DOHH2 (cell line): Measurements from ENCODE around the gene GABRG3.

Source experiments
- H3F3A ChIP-seq: fragments of 200-600 bp; sonication (generic), shearing (Covaris generic); 2 replicates; pipeline ENCODE4 v1.6.0; 2016; ENCODE audit warnings: antibody characterized with exemption, mild to moderate bottlenecking; ENCODE audit not compliant: control insufficient read depth, insufficient read depth
- H3K27ac ChIP-seq: fragments of 200-600 bp; sonication (generic); 2 replicates; pipeline ENCODE4 v1.5.1; 2014; ENCODE audit warnings: low read depth, mild to moderate bottlenecking, low read length, moderate library complexity
- H3K27me3 ChIP-seq: fragments of 200-600 bp; sonication (generic); 2 replicates; pipeline ENCODE4 v1.6.1; 2014; ENCODE audit warnings: mild to moderate bottlenecking, low read length, mixed read lengths; ENCODE audit not compliant: control insufficient read depth
- H3K36me3 ChIP-seq: fragments of 200-600 bp; sonication (generic); 2 replicates; pipeline ENCODE4 v1.6.1; 2014; ENCODE audit warnings: mild to moderate bottlenecking, low read length, moderate library complexity, mixed read lengths; ENCODE audit not compliant: control insufficient read depth
- H3K4me1 ChIP-seq: fragments of 200-600 bp; sonication (generic); 2 replicates; pipeline ENCODE4 v1.6.1; 2014; ENCODE audit warnings: mild to moderate bottlenecking, low read length, mixed read lengths; ENCODE audit not compliant: control insufficient read depth
- H3K4me2 ChIP-seq: fragments of 200-600 bp; sonication (generic); 2 replicates; pipeline ENCODE4 v1.6.0; 2014; ENCODE audit warnings: mild to moderate bottlenecking, low read length, moderate library complexity
- H3K4me3 ChIP-seq: fragments of 200-600 bp; sonication (generic); 2 replicates; pipeline ENCODE4 v1.5.1; 2014; ENCODE audit warnings: mild to moderate bottlenecking, low read length, mixed read lengths
- H3K79me2 ChIP-seq: fragments of 200-600 bp; sonication (generic); 2 replicates; pipeline ENCODE4 v1.6.1; 2014; ENCODE audit warnings: mild to moderate bottlenecking, low read length, mixed read lengths; ENCODE audit not compliant: control insufficient read depth
- H3K9me2 ChIP-seq: fragments of 200-600 bp; sonication (generic); replicated peaks from 2 replicates; pipeline ENCODE4 v1.6.1; 2014; ENCODE audit warnings: mild to moderate bottlenecking, low read length, mixed read lengths; ENCODE audit not compliant: control insufficient read depth
- H3K9me3 ChIP-seq: fragments of 200-600 bp; sonication (generic); 2 replicates; pipeline ENCODE4 v1.6.1; 2014; ENCODE audit warnings: antibody characterized with exemption, low read length, mixed read lengths; ENCODE audit not compliant: control insufficient read depth, insufficient read depth
- H4K20me1 ChIP-seq: fragments of 200-600 bp; sonication (generic); 2 replicates; pipeline ENCODE4 v1.6.0; 2014; ENCODE audit warnings: low read depth, mild to moderate bottlenecking, antibody characterized with exemption, low read length, moderate library complexity; ENCODE audit not compliant: control insufficient read depth, insufficient read depth
- CTCF ChIP-seq: fragments of 200-600 bp; sonication (generic); IDR thresholded peaks from one replicate; pipeline ENCODE4 v1.5.1; 2014; ENCODE audit warnings: antibody characterized with exemption, mild to moderate bottlenecking, low read depth, low read length; ENCODE audit not compliant: poor library complexity, severe bottlenecking
- EZH2phosphoT487 ChIP-seq: fragments of 200-600 bp; sonication (generic); IDR thresholded peaks from 2 replicates; pipeline ENCODE4 v1.6.1; 2017; ENCODE audit warnings: borderline replicate concordance, mild to moderate bottlenecking, antibody characterized with exemption, low read length, moderate library complexity, mixed read lengths

The GABRG3 gene

GRCh38 chr15:26941489-26941888, 29.5 kb upstream of the GABRG3 start:
- H3K4me1 ChIP-seq: no peaks in the 10 kb centered on the region
- H3K79me2 ChIP-seq: no peaks in the 10 kb centered on the region
- no peaks in the 10 kb centered on the region for H3K36me3 ChIP-seq
- H3K9me3 ChIP-seq: peaks cover 50% of the 10 kb centered on the region; the same call in 1 of the 2 replicates
- H4K20me1 ChIP-seq: no peaks in the 10 kb centered on the region
- TF ChIP-seq EZH2phosphoT487 (no peak), CTCF (no peak)
- no peak overlapping the region for H3K27ac ChIP-seq
- H3K9me2 ChIP-seq: no peaks in the 10 kb centered on the region
- H3K27me3 ChIP-seq: no peaks in the 10 kb centered on the region
- no peak overlapping the region for H3K4me3 ChIP-seq
- H3K4me2 ChIP-seq: no peak overlapping the region
- H3F3A ChIP-seq: no peaks in the 10 kb centered on the region

- TF ChIP-seq EZH2phosphoT487 (no peak), CTCF (no peak)
- Histone ChIP-seq H3K79me2 (no peaks in the 10 kb centered on the region), H3K4me3 (no peak overlapping the region), H3K27ac (no peak overlapping the region), H4K20me1 (no peaks in the 10 kb centered on the region), H3F3A (no peaks in the 10 kb centered on the region), H3K36me3 (no peaks in the 10 kb centered on the region), H3K27me3 (no peaks in the 10 kb centered on the region), H3K9me3 (peaks cover 44% of the 10 kb centered on the region; the same call in 1 of the 2 replicates), H3K9me2 (no peaks in the 10 kb centered on the region), H3K4me1 (no peaks in the 10 kb centered on the region), H3K4me2 (no peak overlapping the region)
Observed at GRCh38 chr15:26943866-26944265, 27.1 kb upstream of the GABRG3 start.

- no peak overlapping the region for H3K4me3 ChIP-seq
- no peaks in the 10 kb centered on the region for H3K79me2 ChIP-seq
- H4K20me1 ChIP-seq: no peaks in the 10 kb centered on the region
- no peak overlapping the region for H3K4me2 ChIP-seq
- no peak for TF ChIP-seq CTCF
- no peak for TF ChIP-seq EZH2phosphoT487
- no peaks in the 10 kb centered on the region for H3K4me1 ChIP-seq
- H3K9me2 ChIP-seq: no peaks in the 10 kb centered on the region
- H3F3A ChIP-seq: no peaks in the 10 kb centered on the region
- H3K27ac ChIP-seq: no peak overlapping the region
- peaks cover 42% of the 10 kb centered on the region; the same call in 1 of the 2 replicates for H3K9me3 ChIP-seq
- no peaks in the 10 kb centered on the region for H3K36me3 ChIP-seq
- H3K27me3 ChIP-seq: no peaks in the 10 kb centered on the region
Observed at GRCh38 chr15:26945046-26945445, 25.9 kb upstream of the GABRG3 start.
